ENCODE measurements around the gene ADPRH.
"Not testable (repeated sequence)": the region's sequence is repeated elsewhere in the genome, so short reads cannot be mapped to it uniquely, and the experiment has no call there.

The ADPRH gene

DNA sequence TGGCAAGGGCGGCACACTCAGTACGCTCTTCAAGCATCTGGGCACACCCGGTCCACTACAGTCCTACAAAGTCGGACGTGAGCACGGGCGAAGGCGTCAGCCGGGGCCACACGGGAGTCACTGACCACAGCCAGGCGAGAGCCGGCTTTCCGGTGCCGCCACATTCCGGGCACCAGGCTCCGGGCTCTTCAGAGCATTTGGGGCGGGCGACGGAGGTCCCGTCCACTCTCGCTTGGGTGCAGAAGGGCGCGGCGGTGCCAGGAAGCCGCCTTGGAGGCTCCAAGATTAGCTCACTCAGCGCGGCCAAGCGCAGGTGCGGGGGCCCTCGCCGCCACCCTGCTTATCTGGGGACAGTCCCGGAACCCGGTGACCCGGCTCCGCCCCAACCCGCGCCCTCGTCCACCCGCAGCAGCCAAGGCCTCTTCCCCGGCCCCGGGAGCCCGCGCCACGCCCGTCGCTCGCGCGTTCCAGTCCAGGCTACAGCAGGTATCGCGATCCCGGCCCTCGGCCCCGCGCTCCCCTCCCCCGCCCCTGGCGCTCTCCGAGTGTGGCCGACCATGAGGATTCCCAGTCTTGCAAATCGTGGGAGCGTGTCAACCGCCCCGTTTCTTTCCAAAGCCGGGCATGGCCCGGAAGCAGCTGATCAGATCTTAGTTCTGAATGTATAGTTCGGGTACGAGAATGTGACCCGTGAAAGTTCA lies at the start of gene ADPRH:
TSS of gene ADPRH (plus strand) at position 127 of the 701 bp plus-strand sequence. CDS start 2,678 bp downstream, outside the sequence.
- peak; percentile 30 for DNase-seq (ENCODE audit: low spot score)

GRCh38 chr3:119529883-119530282 lies 49.4 kb upstream of the ADPRH start:
- no peak for DNase-seq (ENCODE audit: low spot score)

GRCh38 chr3:119530456-119530855 lies 48.8 kb upstream of the ADPRH start:
- DNase-seq (ENCODE audit: low spot score), result no peak

GRCh38 chr3:119531151-119531550 lies 48.1 kb upstream of the ADPRH start:
- no peak for DNase-seq (ENCODE audit: low spot score)

DNA sequence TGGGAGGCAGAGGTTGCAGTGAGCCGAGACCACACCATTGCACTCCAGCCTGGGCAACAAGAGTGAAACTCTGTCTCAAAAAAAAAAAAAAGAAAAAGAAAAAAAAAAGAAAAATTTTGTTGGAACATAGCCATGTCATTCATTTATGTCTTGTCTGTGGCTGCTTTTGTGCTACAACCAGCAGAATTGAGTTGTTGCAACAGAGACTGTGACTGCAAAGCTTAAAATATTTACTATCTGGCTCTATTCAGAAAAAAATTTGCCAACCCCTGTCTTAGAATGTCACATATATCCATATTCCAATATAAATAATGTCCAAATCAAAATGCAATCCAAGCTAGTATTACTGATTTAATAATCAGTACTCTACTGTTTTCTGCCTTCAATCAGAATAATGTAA lies 45.0 kb upstream of the ADPRH start:
- no peak for DNase-seq (ENCODE audit: low spot score)

DNA sequence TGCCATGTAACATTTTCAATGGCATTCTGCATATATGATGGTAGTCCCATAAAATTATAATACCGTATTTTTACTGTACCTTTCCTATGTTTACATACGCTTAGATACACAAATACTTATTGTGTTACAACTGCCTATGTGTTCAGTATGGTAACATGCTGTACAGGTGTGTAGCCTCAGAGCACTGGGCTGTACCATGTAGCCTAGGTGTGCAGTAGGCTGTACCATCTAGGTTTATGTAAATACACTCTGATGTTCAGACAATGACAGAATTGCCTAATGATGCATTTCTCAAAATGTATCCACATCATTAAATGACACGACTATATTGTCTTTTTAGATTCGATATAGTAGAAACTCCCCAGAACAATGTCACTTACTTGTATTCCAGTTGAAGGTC lies 42.5 kb upstream of the ADPRH start:
- DNase-seq (ENCODE audit: low spot score), result no peak

GRCh38 chr3:119538772-119539171 lies 40.5 kb upstream of the ADPRH start:
- DNase-seq (ENCODE audit: low spot score), result no peak

- DNase-seq (ENCODE audit: low spot score), result no peak
Observed at GRCh38 chr3:119541547-119541946, 37.7 kb upstream of the ADPRH start.

GRCh38 chr3:119542168-119542767 lies 37.0 kb upstream of the ADPRH start:
- no peak for DNase-seq (ENCODE audit: low spot score)

DNA sequence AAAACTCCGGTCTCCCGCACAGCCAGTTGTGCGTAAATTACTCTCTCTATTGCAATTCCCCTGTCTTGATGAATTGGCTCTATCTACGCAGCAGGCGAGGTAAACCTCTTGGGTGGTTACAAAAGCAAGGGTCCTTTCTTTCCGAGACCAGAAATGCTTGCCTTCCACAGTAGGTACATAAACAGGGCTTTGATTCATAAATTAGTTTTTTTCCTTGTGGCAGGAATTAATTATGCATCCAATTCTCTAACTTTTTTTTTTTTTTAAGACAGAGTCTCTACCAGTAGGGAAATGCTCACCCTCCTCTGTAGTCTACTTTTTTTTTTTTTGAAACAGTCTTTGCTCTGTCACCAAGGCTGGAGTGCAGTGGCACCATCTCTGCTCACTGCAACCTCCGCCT lies 36.1 kb upstream of the ADPRH start:
- no peak for DNase-seq (ENCODE audit: low spot score)

DNA sequence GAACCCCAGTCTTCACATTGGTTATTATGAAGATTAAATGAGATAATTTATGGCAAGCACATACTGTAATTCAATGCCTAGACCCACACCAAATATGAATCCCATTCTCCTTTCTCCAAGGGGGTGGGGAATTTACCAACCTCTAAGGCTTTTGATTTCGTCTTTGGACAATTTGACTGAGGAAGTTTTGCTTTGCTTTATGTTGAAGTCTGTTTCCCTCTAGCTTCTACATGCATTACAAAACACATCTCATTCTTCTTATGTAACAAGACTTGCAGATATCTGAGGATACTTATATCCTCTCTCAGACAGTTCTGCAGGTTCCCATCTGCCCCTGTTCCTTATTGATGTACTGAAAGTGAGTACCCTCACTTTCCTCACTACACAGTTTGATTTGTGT lies 32.1 kb upstream of the ADPRH start:
- no peak for DNase-seq (ENCODE audit: low spot score)

DNA sequence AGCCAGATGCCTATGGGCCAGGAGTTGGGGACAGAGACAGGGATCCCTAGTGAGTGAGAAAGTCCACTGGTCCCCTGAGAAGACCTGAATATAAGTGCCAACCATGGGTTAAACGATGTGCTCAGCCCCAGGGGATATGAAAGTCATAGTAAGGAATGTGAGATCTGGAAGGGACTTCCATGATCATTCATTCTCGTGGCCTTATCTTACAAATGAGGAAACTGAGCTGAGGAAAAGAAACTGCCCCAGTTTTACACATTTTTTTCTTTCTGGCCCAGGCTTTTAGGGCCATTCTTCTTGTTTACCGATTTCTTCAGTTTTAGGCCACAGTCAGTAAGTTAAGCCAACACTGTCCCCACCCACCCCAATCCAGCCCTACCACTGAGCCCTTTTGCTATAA lies 31.0 kb upstream of the ADPRH start:
- no peak for DNase-seq (ENCODE audit: low spot score)

GRCh38 chr3:119550192-119550910 lies 28.9 kb upstream of the ADPRH start:
- no peak for DNase-seq (ENCODE audit: low spot score)

DNA sequence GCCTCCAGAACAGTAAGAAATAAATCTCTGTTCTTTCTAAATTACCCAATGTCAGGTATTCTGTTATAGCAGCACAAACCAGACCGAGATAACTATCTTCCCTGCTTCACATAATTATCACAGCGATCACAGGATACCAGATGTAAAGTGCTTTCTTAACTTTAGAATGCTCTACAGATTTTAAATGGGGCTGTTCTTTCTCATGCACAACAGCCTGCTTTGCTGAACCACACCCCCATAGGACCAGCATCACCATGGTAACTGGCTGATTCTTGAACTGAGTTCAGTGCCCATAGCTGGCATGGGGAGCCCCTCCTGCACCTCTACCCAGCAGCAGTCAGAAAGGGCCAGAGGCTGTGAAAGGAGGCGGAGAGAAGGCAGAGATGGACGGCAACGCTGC lies 27.7 kb upstream of the ADPRH start:
- no peak for DNase-seq (ENCODE audit: low spot score)

DNA sequence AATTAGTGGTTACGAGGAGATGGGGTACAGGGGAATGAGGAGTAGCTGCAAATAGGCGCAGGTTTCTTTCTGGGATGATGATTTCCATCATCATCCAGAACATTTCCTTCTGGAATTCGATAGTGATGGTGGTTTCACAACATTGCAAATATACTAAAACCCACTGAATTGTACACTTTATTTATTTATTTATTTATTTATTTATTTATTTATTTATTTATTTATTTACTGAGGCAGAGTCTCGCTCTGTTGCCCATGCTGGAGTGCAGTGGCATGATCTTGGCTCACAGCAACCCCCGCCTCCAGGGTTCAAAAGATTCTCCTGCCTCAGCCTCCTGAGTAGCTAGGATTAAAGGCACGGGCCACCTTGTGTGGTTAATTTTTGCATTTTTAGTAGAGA lies 26.4 kb upstream of the ADPRH start:
- DNase-seq (ENCODE audit: low spot score), result not testable (repeated sequence)

DNA sequence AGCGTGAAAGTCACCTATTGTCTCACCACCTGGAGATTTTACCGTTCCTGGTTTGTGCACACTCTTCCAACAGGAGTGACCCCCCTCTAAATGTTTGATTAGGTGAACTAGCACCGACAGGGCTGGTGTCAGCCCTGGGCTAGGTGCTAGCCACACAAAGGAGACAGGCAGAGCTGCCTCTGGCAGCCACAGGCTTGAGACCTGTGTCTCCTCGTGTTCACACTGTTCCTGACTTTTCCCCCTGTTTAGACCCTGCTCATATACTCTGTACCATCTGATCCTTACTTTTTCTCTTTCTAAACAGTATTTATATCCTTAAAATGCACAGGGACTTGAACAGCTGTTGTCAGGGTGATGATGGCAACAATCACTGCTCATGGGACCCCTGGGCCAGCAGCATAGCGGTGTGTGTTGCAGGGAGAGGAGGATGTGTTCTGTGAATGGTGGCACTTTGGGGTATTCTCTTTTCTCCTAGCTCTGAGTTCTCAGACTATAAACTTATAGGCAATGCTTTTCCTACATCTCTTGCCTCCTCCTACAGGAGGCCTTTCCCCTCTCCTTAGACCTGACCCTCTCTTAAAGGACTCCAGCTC lies 25.4 kb upstream of the ADPRH start:
- DNase-seq (ENCODE audit: low spot score), result no peak

- peak; percentile 45 for DNase-seq (ENCODE audit: low spot score)
Observed at GRCh38 chr3:119555309-119555735, 24.0 kb upstream of the ADPRH start.

- DNase-seq (ENCODE audit: low spot score), result no peak
Observed at GRCh38 chr3:119555929-119556328, 23.4 kb upstream of the ADPRH start.

GRCh38 chr3:119557192-119557876 lies 22.0 kb upstream of the ADPRH start:
- DNase-seq (ENCODE audit: low spot score), result no peak

GRCh38 chr3:119557877-119558269 lies 21.4 kb upstream of the ADPRH start:
- DNase-seq (ENCODE audit: low spot score), result no peak

- DNase-seq (ENCODE audit: low spot score), result no peak
Observed at GRCh38 chr3:119558626-119559317, 20.5 kb upstream of the ADPRH start.

Measured in Ammon's horn (tissue), 1 donor.